Loucy (cell line): Measurements from ENCODE around the gene ABCC4.

Experiments used
- CTCF ChIP-seq: fragments of 200-600 bp; sonication (generic); conservative IDR thresholded peaks from 2 replicates; pipeline ENCODE4 v1.5.1; 2014; ENCODE audit warnings: mild to moderate bottlenecking, antibody characterized with exemption, low read length
- EZH2phosphoT487 ChIP-seq: fragments of 200-600 bp; IDR thresholded peaks from 2 replicates; pipeline ENCODE4 v1.6.1; 2018; ENCODE audit warnings: antibody characterized with exemption, mild to moderate bottlenecking, moderate library complexity, borderline replicate concordance

GRCh38 chr13:95188128-95188527 is 113.1 kb downstream of the ABCC4 start:
- no peak for TF ChIP-seq CTCF
- TF ChIP-seq EZH2phosphoT487 = no peak
